GM12878 (cell line): ENCODE results near the gene LGALS13. TPM values are rescaled to one million over a fixed set of nuclear protein-coding genes. Genes with fewer than 3 reads are reported as not detected.

Experiments used
- ATAC-seq: fragments of 200-7000 bp; cut with Tn5 transposase; 3 replicates; pipeline ENCODE4 v1.9.1; 2020; ENCODE audit warnings: mild to moderate bottlenecking, moderate library complexity
- BruUV-seq: library from RNA; stranded (reverse); fragments of 400-500 nt; replicated peaks from 2 replicates; lab custom pipeline; 2021; lab: Mats Ljungman, UMichigan
- CTCF ChIA-PET: fragments of 300-600 bp; sonication (Branson Sonifier 250); formaldehyde crosslinking; extraction: SDS; loops from one replicate; lab custom pipeline; 2021; ENCODE audit warnings: inconsistent platforms; lab: Yijun Ruan, JAX
- POLR2A ChIA-PET: fragments of 350-600 bp; formaldehyde crosslinking; extraction: SDS; loops from one replicate; lab custom pipeline; 2021; ENCODE audit warnings: inconsistent platforms; lab: Charles Lee
- RAD21 ChIA-PET: fragments of 300-600 bp; sonication (Branson Sonifier 250); formaldehyde crosslinking; loops from one replicate; lab custom pipeline; 2023; ENCODE audit warnings: antibody characterized with exemption; ENCODE audit not compliant: unreplicated experiment; lab: Charles Lee
- SMC1A ChIA-PET: fragments of 300-600 bp; sonication (Branson Sonifier 250); formaldehyde crosslinking; loops from one replicate; lab custom pipeline; 2023; ENCODE audit not compliant: unreplicated experiment, uncharacterized antibody; lab: Charles Lee
- DNase-seq: peaks from one replicate; pipeline ENCODE4 v3.0.0-alpha.2; 2011; ENCODE audit warnings: low read depth, low spot score
- FAIRE-seq: peaks from 3 replicates; lab custom pipeline; 2011; peaks lifted over from hg19 to GRCh38; lab: Jason Lieb, UNC
- H2AFZ ChIP-seq: 2 replicates; pipeline ENCODE4 v1.6.0; 2011; ENCODE audit warnings: low read depth, low read length, control low read depth; ENCODE audit not compliant: control insufficient read depth
- H3K27ac ChIP-seq: 2 replicates; pipeline ENCODE4 v1.5.1; 2011; ENCODE audit warnings: control low read depth; ENCODE audit not compliant: control insufficient read depth, insufficient read depth
- H3K27me3 ChIP-seq, 2 experiments: replicated peaks in 1 of 2; 2 replicates each; pipeline versions ENCODE4 v1.6.0 to v1.6.1; 2011; ENCODE audit warnings: low read length in 1 of 2; ENCODE audit not compliant: control insufficient read depth in 2 of 2, insufficient read depth in 2 of 2
- H3K36me3 ChIP-seq, 2 experiments: 2 replicates each; pipeline ENCODE4 v1.5.1; 2011; ENCODE audit warnings: low read length in 1 of 2; ENCODE audit not compliant: control insufficient read depth in 2 of 2, insufficient read depth in 2 of 2
- H3K4me1 ChIP-seq: 2 replicates; pipeline ENCODE4 v1.6.1; 2011; ENCODE audit warnings: mild to moderate bottlenecking, low read length, moderate library complexity, mixed read lengths; ENCODE audit not compliant: control insufficient read depth, insufficient read depth
- H3K4me2 ChIP-seq: 2 replicates; pipeline ENCODE4 v1.6.0; 2011; ENCODE audit warnings: control low read depth; ENCODE audit not compliant: control insufficient read depth, insufficient read depth
- H3K4me3 ChIP-seq: fragments of 200-600 bp; sonication (generic); 2 replicates; pipeline ENCODE4 v1.5.1; 2016
- H3K79me2 ChIP-seq: 2 replicates; pipeline ENCODE4 v1.6.0; 2011; ENCODE audit warnings: low read length; ENCODE audit not compliant: control insufficient read depth, insufficient read depth
- H3K9ac ChIP-seq: 2 replicates; pipeline ENCODE4 v1.8.0; 2011; ENCODE audit warnings: low read length, control low read depth, mixed read lengths; ENCODE audit not compliant: control insufficient read depth, insufficient read depth
- H3K9me3 ChIP-seq: replicated peaks from 3 replicates; pipeline ENCODE4 v1.5.1; 2011; ENCODE audit warnings: mild to moderate bottlenecking, low read length; ENCODE audit not compliant: control insufficient read depth, insufficient read depth
- H4K20me1 ChIP-seq: 2 replicates; pipeline ENCODE4 v1.6.0; 2011; ENCODE audit not compliant: control insufficient read depth, insufficient read depth
- HDAC6 ChIP-seq: fragments of 200-600 bp; sonication (generic); IDR thresholded peaks from one replicate; pipeline ENCODE4 v1.8.0; 2017; ENCODE audit warnings: antibody characterized with exemption; ENCODE audit not compliant: unreplicated experiment
- MYC ChIP-seq: IDR thresholded peaks from 2 replicates; pipeline ENCODE4 v1.6.1; 2011; ENCODE audit warnings: mild to moderate bottlenecking, low read length, moderate library complexity, inconsistent platforms; ENCODE audit not compliant: insufficient read depth, insufficient replicate concordance, insufficient read length, severe bottlenecking
- POU2F2 ChIP-seq: IDR thresholded peaks from 3 replicates; pipeline ENCODE4 v1.6.1; 2011; ENCODE audit warnings: low read depth, mild to moderate bottlenecking, low read length, borderline replicate concordance
- RBBP5 ChIP-seq: fragments of 200-600 bp; sonication (generic); conservative IDR thresholded peaks from 2 replicates; pipeline ENCODE4 v1.6.1; 2016
- REST ChIP-seq: IDR thresholded peaks from 2 replicates; pipeline ENCODE4 v1.6.1; 2012; ENCODE audit warnings: mild to moderate bottlenecking, low read depth, low read length
- SP1 ChIP-seq: IDR thresholded peaks from one replicate; pipeline ENCODE4 v1.6.1; 2011; ENCODE audit warnings: low read depth, low read length
- USF2 ChIP-seq: IDR thresholded peaks from 2 replicates; pipeline ENCODE4 v1.6.1; 2011; ENCODE audit warnings: low read depth, low read length, improper control_type of control experiment, borderline replicate concordance
- ZBTB40 ChIP-seq: fragments of 450-650 bp; IDR thresholded peaks from 2 replicates; pipeline ENCODE4 v1.6.1; 2016; ENCODE audit warnings: mild to moderate bottlenecking, moderate library complexity, borderline replicate concordance
- whole genome bisulfite sequencing: methylation state at CpG from one replicate; pipeline ENCODE4 v1.1.6; 2016; ENCODE audit warnings: low lambda C conversion rate; ENCODE audit not compliant: insufficient replicate concordance, insufficient coverage; ENCODE audit errors: missing lambda C conversion rate; 5-methylcytosine and 5-hydroxymethylcytosine counted together
- in situ Hi-C: fragments of 300-500 bp; cut with MboI; formaldehyde crosslinking; loops from 9 replicates; pipeline ENCODE4 v1.14.3; 2018; ENCODE audit warnings: mixed read lengths
- intact Hi-C: fragments of 100-400 bp; cut with micrococcal nuclease; formaldehyde crosslinking; loops from one replicate; pipeline ENCODE4 v1.14.2; 2022; ENCODE audit not compliant: unreplicated experiment
- polyA plus RNA-seq, 11 experiments: library from polyadenylated mRNA; depleted of rRNA in 4 of 11; unstranded in 6 of 11; stranded (reverse) in 5 of 11; fragments of >200 nt; fragmentation: Nextera tagmentation in 4 of 11; fragmentation: Illumina TruSeq in 1 of 11; extraction: Ambion mirVana in 4 of 11; extraction: Trizol in 1 of 11; gene quantifications; 1 replicate in 1 of 11; 2 replicates in 10 of 11; pipeline versions ENCODE4 v1.2.1 to v1.2.3, GENCODE V29; 2011 to 2016; ENCODE audit warnings: inconsistent platforms in 2 of 11, missing spikeins in 2 of 11, low read depth in 1 of 11
- total RNA-seq, 4 experiments: library from RNA; depleted of rRNA in 3 of 4; stranded (reverse); fragments of >200 nt in 3 of 4; fragmentation: Illumina TruSeq in 1 of 4; extraction: Trizol in 1 of 4; gene quantifications; 2 replicates each; pipeline versions ENCODE4 v1.2.1 to v1.2.3, GENCODE V29; 2013 to 2021

The LGALS13 gene
- total and polyA plus RNA-seq, 10 of the 15 experiments (the other 5 are each of a cell fraction or from before 2014, with no cell fraction given), result not detected

- Histone ChIP-seq H2AFZ (no peak overlapping the region), H4K20me1 (no peaks in the 10 kb centered on the region), H3K27ac (no peak overlapping the region), H3K9me3 (no peaks in the 10 kb centered on the region), H3K9ac (no peak overlapping the region), H3K4me1 (no peaks in the 10 kb centered on the region), H3K4me3 (no peak overlapping the region), H3K36me3 (no peaks in the 10 kb centered on the region), H3K4me2 (no peak overlapping the region), H3K79me2 (no peaks in the 10 kb centered on the region), H3K27me3 (no peaks in the 10 kb centered on the region; a peak in 1 of 4 replicates)
- in situ Hi-C loops, result no loop called here
- BruUV-seq, result no TSS peak
- 0% methylated on average over 2 of the region's 2 CpGs for WGBS
- ChIA-PET CTCF (no interaction called here), SMC1A (no interaction called here), POLR2A (no interaction called here), RAD21 (no interaction called here)
- DNase-seq, result no peak
- no peak for FAIRE-seq
- no peak for ATAC-seq
- intact Hi-C loops, result no loop called here
- TF ChIP-seq REST (peak; percentile 85), HDAC6 (no peak)
Observed at GRCh38 chr19:39590265-39590664, 12.1 kb upstream of the LGALS13 start.

- H3K4me1 ChIP-seq, result no peaks in the 10 kb centered on the region
- H4K20me1 ChIP-seq, result no peaks in the 10 kb centered on the region
- no peak for FAIRE-seq
- no peak overlapping the region for H3K4me3 ChIP-seq
- WGBS, result 5% methylated on average over 7 of the region's 7 CpGs
- no peak overlapping the region for H3K27ac ChIP-seq
- no peak overlapping the region for H2AFZ ChIP-seq
- no peaks in the 10 kb centered on the region for H3K36me3 ChIP-seq
- no peak for ATAC-seq
- no peaks in the 10 kb centered on the region for H3K79me2 ChIP-seq
- ChIA-PET RAD21 (no interaction called here), CTCF (no interaction called here), SMC1A (no interaction called here), POLR2A (no interaction called here)
- no peaks in the 10 kb centered on the region for H3K9me3 ChIP-seq
- intact Hi-C loops (no loop called here), in situ Hi-C loops (no loop called here)
- no peak overlapping the region for H3K9ac ChIP-seq
- BruUV-seq, result no TSS peak
- DNase-seq, result no peak
- H3K27me3 ChIP-seq, result no peaks in the 10 kb centered on the region; a peak in 1 of 4 replicates
- no peak overlapping the region for H3K4me2 ChIP-seq
- TF ChIP-seq RBBP5, result no peak
- no peak for TF ChIP-seq POU2F2
- no peak for TF ChIP-seq USF2
- no peak for TF ChIP-seq ZBTB40
- no peak for TF ChIP-seq MYC
- TF ChIP-seq SP1, result no peak
Observed at GRCh38 chr19:39592381-39592780, 9.9 kb upstream of the LGALS13 start.
